ENCODE results near the gene JARID2.
"Not testable (repeated sequence)": the region's sequence is repeated elsewhere in the genome, so short reads cannot be mapped to it uniquely, and the experiment has no call there.

The JARID2 gene

DNA sequence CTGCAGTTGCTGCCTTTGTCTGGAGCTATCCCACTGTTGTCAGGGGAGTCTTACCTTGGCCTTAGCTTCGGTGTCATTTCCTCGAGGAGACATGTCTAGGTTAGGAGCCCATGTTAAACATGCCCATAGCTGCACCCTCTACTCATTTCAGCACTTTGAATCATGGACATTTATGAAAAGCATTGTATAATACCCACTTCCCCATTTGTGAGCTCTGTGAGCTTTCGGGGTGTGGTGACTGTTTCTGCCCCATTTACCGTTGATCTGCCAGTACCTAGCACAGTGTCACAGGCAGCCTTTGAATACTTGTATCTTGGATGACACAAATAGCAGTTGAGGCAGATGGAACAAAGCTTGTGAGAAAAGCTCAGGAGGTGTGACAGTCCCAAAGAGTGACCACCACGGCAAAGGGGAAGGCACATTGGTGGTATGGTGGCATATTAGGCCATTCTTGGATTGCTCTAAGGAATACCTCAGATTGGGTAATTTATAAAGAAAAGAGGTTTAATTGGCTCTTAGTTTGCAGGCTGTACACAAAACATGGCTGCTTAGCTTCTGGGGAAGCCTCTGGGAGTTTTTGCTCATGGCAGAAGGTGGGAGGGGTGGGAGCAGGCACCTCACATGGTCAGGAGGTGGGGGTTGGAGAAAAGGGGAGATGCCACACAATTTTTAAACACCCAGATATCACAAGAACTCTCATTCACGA lies 42.0 kb downstream of the JARID2 start:
- no peak for DNase-seq (ENCODE audit: low read depth, low spot score)

GRCh38 chr6:15288856-15289255 lies 43.0 kb downstream of the JARID2 start:
- no peak for DNase-seq (ENCODE audit: low read depth, low spot score)

DNA sequence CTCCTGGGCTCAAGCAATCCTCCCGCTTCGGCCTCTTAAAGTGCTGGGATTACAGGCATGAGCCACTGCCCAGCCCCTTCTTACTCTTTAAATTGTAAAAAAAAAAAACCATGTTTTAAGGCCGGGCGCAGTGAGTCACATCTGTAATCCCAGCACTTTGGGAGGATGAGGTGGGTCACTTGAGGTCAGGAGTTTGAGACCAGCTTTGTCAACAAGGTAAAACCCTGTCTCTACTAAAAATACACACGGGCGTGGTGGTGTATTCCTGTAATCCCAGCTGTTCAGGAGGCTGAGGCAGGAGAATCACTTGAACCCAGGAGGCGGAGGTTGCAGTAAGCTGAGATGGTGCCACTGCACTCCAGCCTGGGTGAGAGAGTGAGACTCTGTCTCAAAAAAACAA lies 43.6 kb downstream of the JARID2 start:
- not testable (repeated sequence) for DNase-seq (ENCODE audit: low read depth, low spot score)

DNA sequence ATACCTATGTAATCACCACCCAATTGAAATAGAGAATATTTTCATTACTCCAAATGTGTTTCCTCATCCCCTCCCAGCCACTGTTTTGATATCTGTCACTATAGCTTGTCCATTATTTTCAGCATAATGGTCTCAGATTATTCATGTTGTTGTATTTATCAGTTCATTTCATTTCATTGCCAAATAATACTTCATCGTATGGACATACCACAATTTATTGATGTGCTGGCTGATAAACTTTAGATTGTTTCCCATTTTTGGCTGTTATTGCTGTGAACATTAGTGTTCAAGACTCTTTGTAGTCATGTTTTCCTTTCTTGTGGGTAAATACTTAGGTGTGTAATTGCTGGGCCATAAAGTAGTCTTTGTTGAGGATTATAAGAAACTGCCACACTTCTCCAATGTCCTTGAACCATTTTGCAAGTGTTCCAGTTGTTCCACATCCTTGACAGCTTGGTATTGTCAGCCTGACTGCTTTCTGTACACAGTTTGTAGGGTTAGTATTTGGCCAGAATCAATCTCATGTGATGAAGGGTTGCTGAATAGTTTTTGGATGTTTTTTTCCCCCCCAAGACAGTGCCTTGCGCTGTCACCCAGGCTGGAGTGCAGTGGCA lies 44.3 kb downstream of the JARID2 start:
- no peak for DNase-seq (ENCODE audit: low read depth, low spot score)

DNA sequence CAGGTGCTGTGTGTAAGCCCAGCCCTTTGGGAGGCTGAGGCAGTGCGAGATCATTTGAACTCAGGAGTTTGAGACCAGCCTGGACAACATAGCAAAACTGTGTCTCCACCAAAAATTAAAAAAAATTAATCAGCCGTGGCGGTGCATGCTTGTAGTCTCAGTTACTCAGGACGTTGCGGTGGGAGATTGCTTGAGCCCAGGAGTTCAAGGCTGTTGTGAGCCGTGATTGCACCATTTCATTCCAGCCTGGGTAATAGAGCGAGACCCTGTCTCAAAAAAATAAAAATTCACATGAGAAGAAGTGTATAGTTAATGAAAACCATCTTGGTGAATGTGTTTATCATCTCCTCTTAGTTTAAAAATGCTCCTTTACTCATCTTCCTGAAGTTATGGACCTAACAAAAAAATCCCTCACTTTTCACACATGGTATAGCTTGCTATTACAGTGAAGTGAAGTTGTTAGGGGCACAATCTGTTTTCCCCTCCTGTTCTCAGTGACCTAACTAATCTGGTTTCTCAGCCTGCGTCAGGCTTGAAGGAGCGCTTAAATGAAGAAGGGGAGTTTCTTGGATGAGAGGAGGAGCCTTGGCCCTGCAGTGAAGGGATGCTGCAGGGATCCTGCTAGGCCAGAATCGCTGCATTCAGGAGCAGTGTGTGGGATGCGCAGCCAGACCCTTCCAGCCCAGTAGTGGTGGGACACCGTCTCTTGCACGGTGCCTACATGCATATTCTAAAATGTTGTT lies 45.3 kb downstream of the JARID2 start:
- DNase-seq (ENCODE audit: low read depth, low spot score), result no peak

GRCh38 chr6:15292721-15293302 lies 46.9 kb downstream of the JARID2 start:
- no peak for DNase-seq (ENCODE audit: low read depth, low spot score)

DNA sequence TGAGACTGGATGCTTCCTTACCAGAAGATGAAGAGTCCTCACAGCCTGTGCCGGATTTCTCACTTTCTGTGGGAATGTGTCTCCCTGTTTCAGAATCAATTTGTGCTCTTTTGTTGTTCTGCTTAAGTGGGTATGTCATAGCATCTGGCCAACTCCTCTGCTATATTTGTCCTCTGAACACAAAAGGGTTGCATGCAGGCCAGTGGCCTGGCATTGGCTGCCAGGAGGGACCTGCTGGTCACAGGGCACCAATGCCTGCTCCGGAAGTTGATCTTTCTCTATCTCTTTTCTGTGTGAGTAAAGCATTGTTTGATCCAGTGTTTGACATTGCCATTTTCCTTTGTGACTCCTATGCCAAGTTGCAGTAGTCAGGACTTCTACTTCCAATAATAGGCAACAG lies 47.8 kb downstream of the JARID2 start:
- DNase-seq (ENCODE audit: low read depth, low spot score), result no peak

DNA sequence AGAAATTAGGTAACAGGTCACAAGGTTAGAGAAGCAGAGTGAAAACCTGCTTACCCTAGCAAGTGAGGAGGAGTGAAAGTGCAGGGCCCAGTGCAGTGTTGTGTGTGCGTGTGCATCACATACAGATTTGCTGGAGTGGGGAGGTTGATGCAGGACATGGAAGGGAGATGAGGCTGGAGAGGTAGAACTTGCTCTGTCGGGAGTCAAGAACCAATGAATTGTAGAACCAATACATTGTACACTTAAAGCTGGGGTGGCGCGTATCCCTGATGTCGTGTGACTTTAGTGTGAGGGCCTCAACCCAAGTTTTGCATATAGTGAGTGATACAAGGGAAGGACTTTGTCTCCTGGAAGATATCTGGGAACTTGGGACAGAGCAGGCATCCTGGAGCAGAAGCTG lies 48.6 kb downstream of the JARID2 start:
- DNase-seq (ENCODE audit: low read depth, low spot score), result no peak

DNA sequence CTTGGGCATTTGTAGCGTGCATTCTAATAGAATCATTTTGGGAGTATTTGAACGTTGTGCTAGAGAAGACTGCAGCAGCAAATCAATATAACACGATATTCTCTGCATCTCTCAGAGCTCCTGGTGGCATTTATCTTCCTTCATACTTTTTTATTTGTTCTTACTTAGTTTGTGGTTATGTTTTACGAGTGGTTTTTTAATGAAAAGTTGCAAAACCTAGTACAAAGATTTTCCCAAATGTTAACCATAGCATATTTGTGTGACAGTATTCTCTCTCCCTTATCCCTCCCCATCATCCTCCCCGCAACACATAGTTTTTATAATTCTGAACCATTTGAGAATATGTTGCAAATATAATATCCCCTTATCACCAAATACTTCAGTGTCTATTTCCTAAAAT lies 50.4 kb downstream of the JARID2 start:
- no peak for DNase-seq (ENCODE audit: low read depth, low spot score)

- DNase-seq (ENCODE audit: low read depth, low spot score), result no peak
Observed at GRCh38 chr6:15296735-15297134, 50.9 kb downstream of the JARID2 start.

GRCh38 chr6:15297167-15297566 lies 51.3 kb downstream of the JARID2 start:
- not testable (repeated sequence) for DNase-seq (ENCODE audit: low read depth, low spot score)

GRCh38 chr6:15297895-15298590 lies 52.2 kb downstream of the JARID2 start:
- no peak for DNase-seq (ENCODE audit: low read depth, low spot score)

- no peak for DNase-seq (ENCODE audit: low read depth, low spot score)
Observed at GRCh38 chr6:15299430-15300131, 53.7 kb downstream of the JARID2 start.

DNA sequence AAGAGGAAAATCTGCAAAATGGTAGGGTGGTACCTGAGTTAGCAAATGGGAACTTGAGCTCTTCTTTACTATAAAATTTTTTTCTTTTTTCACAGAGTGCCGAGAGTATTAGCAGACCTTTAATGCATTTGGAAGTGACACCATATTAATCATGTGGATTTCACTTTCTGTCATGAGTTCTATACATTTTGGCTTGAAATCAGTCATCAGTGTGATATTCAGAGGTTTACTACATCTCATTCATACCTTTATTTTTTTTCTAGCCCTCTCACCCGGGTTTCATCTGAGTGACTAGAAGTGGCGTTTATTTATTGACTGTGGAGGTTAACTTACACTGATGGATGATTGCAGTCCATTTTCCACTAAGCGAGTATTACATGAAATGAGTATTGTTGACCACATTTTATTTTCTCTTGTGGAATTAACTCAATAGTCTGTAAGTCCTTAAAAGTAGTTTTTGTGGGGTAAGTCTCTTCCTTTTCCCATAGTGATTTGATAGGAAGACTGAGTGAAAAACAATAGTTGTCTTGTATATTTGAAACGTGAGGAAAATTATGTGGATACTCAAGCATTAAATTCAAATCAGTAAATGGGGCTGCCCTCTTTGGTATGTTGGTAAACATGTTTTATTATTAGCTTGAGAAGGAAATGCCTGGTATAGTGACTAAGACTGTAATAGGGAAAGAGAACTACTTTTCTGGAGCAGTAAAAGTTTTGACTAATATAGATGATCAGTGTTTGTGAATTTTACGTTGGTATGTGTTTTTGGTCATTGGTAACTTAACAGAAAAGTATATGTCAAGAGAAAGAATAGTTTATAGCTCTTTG lies 55.5 kb downstream of the JARID2 start:
- no peak for DNase-seq (ENCODE audit: low read depth, low spot score)

DNA sequence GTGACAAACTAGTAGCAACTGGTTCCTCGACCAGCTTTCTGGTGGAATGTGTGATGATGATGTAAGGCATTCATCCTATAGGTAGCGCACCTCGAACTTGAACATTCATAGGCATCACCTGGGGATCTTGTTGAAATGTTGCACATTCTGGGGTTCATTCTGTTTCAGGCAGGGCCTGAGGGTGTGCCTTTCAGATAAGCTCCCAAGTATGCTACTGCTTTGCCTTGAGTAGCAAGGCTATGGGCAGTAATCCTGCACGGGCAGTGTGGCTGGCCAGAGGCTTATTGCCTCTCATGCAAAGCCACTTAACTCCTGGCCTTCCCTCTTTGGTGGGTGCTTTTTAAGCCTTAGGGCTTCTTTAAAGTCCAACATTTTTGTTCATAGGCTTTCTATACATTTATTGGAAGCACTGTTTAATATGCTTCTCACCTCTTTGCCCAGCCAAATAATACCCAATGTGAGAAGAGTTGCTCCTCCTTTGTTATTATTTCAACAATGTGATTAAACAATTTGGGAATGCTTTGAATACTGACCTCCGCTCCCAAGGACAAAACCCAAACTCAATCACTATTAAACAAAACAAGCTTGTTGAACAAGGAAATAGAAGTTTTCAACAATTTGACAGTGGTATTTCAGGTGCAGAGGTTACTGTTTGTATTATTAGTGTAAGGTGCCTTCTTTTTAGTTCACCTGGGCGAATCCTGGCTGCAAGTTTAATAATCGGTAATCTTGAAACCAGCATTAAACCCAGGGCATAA lies 57.5 kb downstream of the JARID2 start:
- DNase-seq (ENCODE audit: low read depth, low spot score), result no peak

DNA sequence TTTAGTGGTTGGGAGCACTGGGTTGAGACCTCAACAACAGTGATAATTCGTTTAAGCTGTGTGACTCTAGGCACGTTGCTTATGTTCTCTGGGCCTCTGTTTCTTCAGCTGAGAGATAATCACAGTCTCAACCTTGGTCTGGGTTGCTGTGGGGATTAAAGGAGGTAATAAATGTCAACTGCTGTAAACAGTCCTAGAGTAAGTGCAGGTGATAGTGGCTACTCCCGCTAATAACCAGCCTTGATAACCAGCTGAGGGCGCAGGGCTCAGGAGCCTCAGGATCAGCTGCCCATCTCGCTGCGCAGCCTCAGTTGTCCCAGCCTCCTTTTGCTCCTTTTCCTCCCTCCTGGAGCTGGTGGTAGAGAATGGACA lies 58.0 kb downstream of the JARID2 start:
- no peak for DNase-seq (ENCODE audit: low read depth, low spot score)

- no peak for DNase-seq (ENCODE audit: low read depth, low spot score)
Observed at GRCh38 chr6:15304337-15305042, 58.6 kb downstream of the JARID2 start.

DNA sequence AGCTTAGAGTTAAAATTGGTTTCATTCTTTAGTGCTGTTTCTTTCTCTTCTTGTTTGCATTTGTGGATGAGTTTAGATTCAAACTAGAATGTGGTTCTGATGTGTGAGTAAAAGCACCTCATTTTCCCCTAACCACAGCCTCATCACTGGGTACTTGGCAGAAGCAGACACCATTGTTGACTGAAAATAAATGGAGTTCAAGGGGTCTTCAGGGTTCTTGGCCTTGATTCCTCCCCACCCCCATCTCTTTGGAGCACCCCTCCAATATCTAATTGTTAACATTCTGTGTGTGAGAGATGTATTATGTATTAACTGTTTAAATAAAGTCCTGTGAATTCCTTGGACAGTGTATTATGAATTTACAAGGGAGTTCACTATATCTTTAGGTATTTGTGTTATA lies 59.6 kb downstream of the JARID2 start:
- DNase-seq (ENCODE audit: low read depth, low spot score), result no peak

DNA sequence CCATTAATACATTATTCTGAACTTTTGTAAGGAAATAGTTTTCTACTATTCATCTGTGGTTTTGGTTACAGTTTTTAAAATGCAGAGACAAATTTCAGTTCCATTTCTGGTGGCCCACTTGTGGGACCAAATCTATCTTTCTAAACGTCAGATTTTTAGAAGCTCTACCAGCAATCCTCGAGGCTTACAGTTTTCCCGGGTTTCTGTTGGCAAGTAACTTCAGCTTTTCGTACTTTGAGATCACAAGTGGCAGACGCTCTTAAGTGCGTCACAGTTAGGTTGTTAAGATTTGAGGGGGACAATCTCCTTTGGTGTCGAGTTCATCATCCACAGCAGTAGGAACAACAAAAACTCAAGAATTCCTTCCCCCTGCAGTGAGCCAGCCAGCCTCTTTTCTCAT lies 60.0 kb downstream of the JARID2 start:
- DNase-seq (ENCODE audit: low read depth, low spot score), result no peak

All from brain pericyte (primary cell).